Inflammatory macrophage treated with lipopolysaccharide for 1 hour (primary cell): Measurements from ENCODE around the gene EMB.
A peak's percentile ranks its signal among the peaks of the same experiment; 100 is the strongest.
"Not testable (repeated sequence)": the region's sequence is repeated elsewhere in the genome, so short reads cannot be mapped to it uniquely, and the experiment has no call there.

ENCODE experiments used
- DNase-seq, 2 donors: peaks; one replicate each; pipeline ENCODE4 v3.0.0-alpha.2; 2020 to 2022

EMB gene

GRCh38 chr5:50421184-50421950, 19.7 kb downstream of the EMB start:
- not testable (repeated sequence) for DNase-seq

- no peak for DNase-seq
Measured at GRCh38 chr5:50420343-50420935, 20.6 kb downstream of the EMB start.

- DNase-seq: not testable (repeated sequence)
Measured at GRCh38 chr5:50419656-50420055, 21.4 kb downstream of the EMB start.

- DNase-seq: not testable (repeated sequence)
Measured at GRCh38 chr5:50416637-50417036, 24.5 kb downstream of the EMB start.

- no peak for DNase-seq
Measured at GRCh38 chr5:50415912-50416311, 25.2 kb downstream of the EMB start.

- not testable (repeated sequence) for DNase-seq
Measured at GRCh38 chr5:50410932-50411331, 30.2 kb downstream of the EMB start.

- peak in 1 of 2 donors; percentile 15 for DNase-seq
Measured at GRCh38 chr5:50406877-50407276, 34.2 kb downstream of the EMB start.

- DNase-seq: no peak
Measured at GRCh38 chr5:50401336-50401735, 39.8 kb downstream of the EMB start.

- DNase-seq: not testable (repeated sequence)
Measured at GRCh38 chr5:50393925-50394609, 47.0 kb downstream of the EMB start.

- DNase-seq: not testable (repeated sequence)
Measured at GRCh38 chr5:50392289-50392688, 48.8 kb downstream of the EMB start.

GRCh38 chr5:50384381-50384780, 56.7 kb downstream of the EMB start:
- not testable (repeated sequence) for DNase-seq

- not testable (repeated sequence) for DNase-seq
Measured at GRCh38 chr5:50376696-50377095, 64.4 kb downstream of the EMB start.

- not testable (repeated sequence) for DNase-seq
Measured at GRCh38 chr5:50369287-50370033, 71.6 kb downstream of the EMB start.

GRCh38 chr5:50365426-50366251, 75.4 kb downstream of the EMB start:
- DNase-seq: peak in 1 of 2 donors; percentile 2

GRCh38 chr5:50364535-50365309, 76.4 kb downstream of the EMB start:
- peak in 1 of 2 donors; percentile 1 for DNase-seq

- DNase-seq: no peak
Measured at GRCh38 chr5:50359187-50359586, 81.9 kb downstream of the EMB start.

GRCh38 chr5:50352382-50352781, 88.7 kb downstream of the EMB start:
- no peak for DNase-seq
